IPS DF 6.9 (cell line): ENCODE results near the gene FPR3.
"Not testable (repeated sequence)": the region's sequence is repeated elsewhere in the genome, so short reads cannot be mapped to it uniquely, and the experiment has no call there.

Source experiments
- DNase-seq: peaks from one replicate; pipeline ENCODE4 v3.0.0-alpha.2; 2013; ENCODE audit warnings: low read depth, low spot score
- H3K27ac ChIP-seq: one replicate; pipeline ENCODE4 v1.5.1; 2013; ENCODE audit warnings: low read length, control low read depth
- H3K27me3 ChIP-seq: 2 replicates; pipeline ENCODE4 v1.6.1; 2013; ENCODE audit warnings: mild to moderate bottlenecking, low read length; ENCODE audit not compliant: control insufficient read depth, insufficient read depth
- H3K36me3 ChIP-seq: 2 replicates; pipeline ENCODE4 v1.6.1; 2013; ENCODE audit warnings: low read length; ENCODE audit not compliant: control insufficient read depth, insufficient read depth
- H3K4me1 ChIP-seq: 2 replicates; pipeline ENCODE4 v1.6.1; 2013; ENCODE audit warnings: low read length; ENCODE audit not compliant: control insufficient read depth, insufficient read depth
- H3K4me3 ChIP-seq: 2 replicates; pipeline ENCODE4 v1.5.1; 2013; ENCODE audit warnings: mild to moderate bottlenecking, low read length
- H3K9me3 ChIP-seq: 2 replicates; pipeline ENCODE4 v1.6.1; 2013; ENCODE audit warnings: low read length, inconsistent platforms; ENCODE audit not compliant: control insufficient read depth, insufficient read depth
- WGBS: extraction: QIAGEN DNeasy Blood & Tissue Kit; methylation state at CpG from one replicate; pipeline ENCODE4 v1.1.7; 2013; ENCODE audit warnings: mixed read lengths, missing lambda C conversion rate; ENCODE audit not compliant: insufficient read length, insufficient coverage; 5-methylcytosine and 5-hydroxymethylcytosine counted together

FPR3 gene

DNA sequence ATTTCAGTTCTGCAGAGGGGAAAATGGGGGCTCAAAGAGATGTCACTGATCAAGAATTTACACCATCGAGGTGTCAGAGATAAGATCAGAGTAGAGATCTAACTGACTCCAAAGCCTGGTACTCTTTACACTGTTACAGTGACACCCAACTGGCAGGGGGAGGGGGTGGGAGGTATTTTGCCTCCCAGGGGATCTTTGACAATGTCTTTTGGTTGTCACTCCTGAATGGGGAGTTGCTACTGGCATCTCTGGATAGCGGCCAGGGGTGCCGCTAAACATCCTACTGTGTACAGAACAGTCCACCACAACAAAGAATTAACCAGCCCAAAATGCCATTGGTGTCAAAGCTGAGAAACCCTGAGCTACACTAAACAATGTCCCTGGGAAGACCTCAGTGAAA is 3.1 kb downstream of the FPR3 start:
- Histone ChIP-seq H3K27me3 (no peaks in the 10 kb centered on the region), H3K36me3 (no peaks in the 10 kb centered on the region), H3K4me3 (no peak overlapping the region), H3K4me1 (no peaks in the 10 kb centered on the region), H3K9me3 (no peaks in the 10 kb centered on the region), H3K27ac (no peak overlapping the region)
- no peak for DNase-seq
- no CpG with 5 or more reads among the region's 3 CpGs for WGBS

DNA sequence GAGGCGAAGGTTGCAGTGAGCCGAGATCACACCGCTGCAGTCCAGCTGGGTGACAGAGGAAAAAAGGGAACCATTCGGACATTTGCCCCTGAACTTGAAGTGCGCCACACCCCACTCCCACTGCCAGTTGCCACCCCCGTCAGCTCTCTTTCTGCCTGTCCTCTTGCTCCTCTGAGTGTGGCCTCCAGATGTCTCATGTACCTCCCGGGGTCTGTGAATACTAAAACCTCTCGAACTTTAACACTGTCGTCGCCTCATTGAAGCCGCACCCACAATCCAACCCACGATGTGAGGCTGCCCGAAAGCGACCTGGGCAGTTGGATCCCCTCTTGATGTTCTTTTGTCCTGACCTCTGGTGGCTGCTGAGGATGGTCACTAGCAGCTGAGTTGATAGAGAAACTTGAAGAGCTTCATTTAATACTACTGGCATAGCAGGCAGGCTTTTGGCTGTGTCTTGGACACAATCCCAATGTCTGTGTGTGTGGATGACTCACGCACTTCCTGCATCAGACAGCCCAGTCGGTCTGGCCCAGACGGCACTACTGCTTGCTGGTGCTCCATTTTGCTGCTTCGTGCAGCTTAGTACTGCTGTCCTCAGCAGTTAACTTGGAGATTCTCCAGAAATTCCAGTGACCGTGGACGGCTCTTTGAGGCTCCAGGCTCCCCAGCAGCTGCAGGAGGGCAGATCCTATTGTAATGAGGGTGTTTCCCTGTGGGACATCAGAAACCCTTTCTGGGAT is 4.2 kb downstream of the FPR3 start:
- DNase-seq, result no peak
- H3K9me3 ChIP-seq, result no peaks in the 10 kb centered on the region
- H3K4me1 ChIP-seq, result no peaks in the 10 kb centered on the region
- H3K36me3 ChIP-seq, result no peaks in the 10 kb centered on the region
- H3K27me3 ChIP-seq, result no peaks in the 10 kb centered on the region
- no peak overlapping the region for H3K27ac ChIP-seq
- no CpG with 5 or more reads among the region's 20 CpGs for WGBS
- H3K4me3 ChIP-seq, result no peak overlapping the region

DNA sequence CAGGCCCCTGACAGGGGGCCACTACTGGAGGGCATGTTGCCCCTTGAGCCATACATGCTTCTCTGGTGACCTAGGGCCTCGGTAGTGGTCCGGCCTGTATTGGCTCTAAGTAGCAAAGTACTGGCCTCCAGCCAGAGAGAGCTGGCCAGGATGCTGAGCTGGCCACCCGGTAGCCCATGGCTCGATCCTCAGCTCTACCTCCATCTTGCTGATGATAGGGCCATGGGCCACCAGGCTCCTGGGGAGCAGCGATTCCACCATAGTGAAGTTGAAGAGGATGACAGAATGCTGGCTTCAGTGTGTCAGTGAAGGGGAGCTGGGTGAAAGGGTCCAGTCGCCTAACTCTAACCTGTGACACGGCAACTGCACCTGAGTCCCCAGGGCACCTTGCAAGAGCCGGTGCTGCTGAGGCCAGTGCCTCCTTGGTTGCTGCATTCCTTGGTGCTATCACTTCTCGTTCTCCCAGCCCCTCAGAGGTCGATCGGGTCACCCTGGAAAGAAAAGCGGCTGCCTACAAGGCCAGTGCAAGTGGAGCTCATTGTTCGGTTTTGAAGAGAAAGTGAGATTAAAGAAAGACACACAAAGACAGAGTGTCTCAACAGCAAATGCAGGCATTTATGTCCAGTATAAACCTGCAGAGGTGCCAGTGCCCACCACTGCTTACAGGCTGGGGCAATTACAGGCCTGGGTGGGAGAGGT is 5.0 kb downstream of the FPR3 start:
- H3K36me3 ChIP-seq, result no peaks in the 10 kb centered on the region
- no CpG with 5 or more reads among the region's 13 CpGs for WGBS
- no peaks in the 10 kb centered on the region for H3K9me3 ChIP-seq
- DNase-seq, result no peak
- H3K27ac ChIP-seq, result no peak overlapping the region
- no peak overlapping the region for H3K4me3 ChIP-seq
- H3K27me3 ChIP-seq, result no peaks in the 10 kb centered on the region
- H3K4me1 ChIP-seq, result no peaks in the 10 kb centered on the region

DNA sequence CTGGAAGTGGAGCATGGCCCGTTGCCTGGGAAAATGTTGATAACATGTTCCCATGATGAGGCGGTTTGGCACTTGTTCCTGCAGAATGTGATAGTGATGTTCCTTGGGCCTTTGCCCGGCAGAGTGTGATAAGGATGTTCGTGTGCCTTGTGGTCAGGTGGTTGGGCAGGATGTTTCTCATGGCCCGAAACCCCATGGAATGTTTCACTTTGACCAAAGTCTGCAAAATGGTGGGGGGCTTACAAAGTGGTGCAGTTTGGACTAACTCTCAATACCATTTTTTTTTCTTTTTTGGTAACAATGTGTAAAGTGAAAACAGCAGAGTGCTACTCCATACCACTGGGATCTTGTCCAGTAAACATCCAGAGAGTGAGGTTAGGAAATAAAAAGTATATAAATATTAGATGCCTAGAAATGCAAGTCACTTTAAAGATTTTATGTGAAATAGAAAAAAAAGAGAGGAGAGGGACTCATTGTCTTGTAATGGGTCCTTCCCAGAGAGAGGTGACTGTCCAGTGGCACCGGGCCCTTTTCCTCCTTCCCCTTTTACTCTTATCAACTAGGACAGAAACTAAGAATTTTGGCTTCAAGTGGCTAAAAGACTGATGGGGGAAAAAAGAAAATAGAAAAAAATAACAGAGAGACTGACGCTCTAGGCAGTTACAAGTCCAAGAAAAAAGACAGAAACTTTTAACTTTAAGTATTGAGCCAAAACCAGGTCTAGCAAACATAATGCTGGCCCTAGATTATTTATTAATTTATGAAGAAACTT is 5.7 kb downstream of the FPR3 start:
- no peaks in the 10 kb centered on the region for H3K9me3 ChIP-seq
- no peaks in the 10 kb centered on the region for H3K27me3 ChIP-seq
- WGBS, result no CpG with 5 or more reads among the region's 7 CpGs
- no peak overlapping the region for H3K4me3 ChIP-seq
- H3K4me1 ChIP-seq, result no peaks in the 10 kb centered on the region
- no peaks in the 10 kb centered on the region for H3K36me3 ChIP-seq
- no peak for DNase-seq
- no peak overlapping the region for H3K27ac ChIP-seq

DNA sequence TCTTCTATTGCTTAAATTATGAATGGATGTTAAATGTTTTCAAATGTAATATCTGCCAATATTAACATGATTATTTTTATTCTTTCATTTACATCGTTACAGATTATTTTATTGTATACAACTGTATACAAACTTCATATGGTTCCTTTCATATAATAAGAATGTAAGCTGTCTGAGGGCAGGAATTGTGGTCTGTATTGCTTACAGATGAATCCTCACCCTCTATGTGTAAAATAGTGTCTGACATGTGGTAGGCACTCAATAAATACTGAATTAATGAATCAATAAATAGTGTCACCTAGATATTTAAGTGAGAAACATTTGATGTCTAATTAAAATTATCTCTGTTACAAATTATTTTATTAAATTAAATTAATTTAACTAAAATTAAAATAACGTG is 7.8 kb downstream of the FPR3 start:
- 0 out of 2 replicates have a peak, but pooled peaks cover 2% of the 10 kb centered on the region for H3K36me3 ChIP-seq
- no peaks in the 10 kb centered on the region for H3K9me3 ChIP-seq
- H3K27ac ChIP-seq, result no peak overlapping the region
- H3K4me1 ChIP-seq, result peaks cover 1% of the 10 kb centered on the region; the same call in 1 of the 2 replicates
- no peaks in the 10 kb centered on the region for H3K27me3 ChIP-seq
- WGBS, result no CpG with 5 or more reads among the region's 2 CpGs
- DNase-seq, result no peak
- H3K4me3 ChIP-seq, result no peak overlapping the region

DNA sequence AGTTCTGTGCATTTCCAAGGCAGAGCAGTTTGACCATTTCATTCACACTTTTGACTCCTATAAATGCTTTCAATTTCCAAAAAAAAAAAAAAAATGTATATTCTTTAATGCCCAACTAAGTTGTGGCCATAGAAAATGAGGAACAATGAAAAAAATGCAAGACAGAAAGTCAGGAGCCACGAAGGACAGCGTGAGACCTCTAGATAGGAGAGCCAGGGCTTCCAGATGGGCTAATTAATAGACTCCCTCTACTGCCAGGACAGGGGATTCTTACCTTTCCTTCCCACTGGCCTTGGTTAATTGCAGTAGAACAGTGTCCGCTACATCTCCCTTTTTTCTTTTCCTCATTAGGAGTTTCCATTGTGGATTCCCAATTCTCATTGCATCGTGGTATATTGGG is 8.6 kb downstream of the FPR3 start:
- H3K4me3 ChIP-seq, result no peak overlapping the region
- no CpG with 5 or more reads among the region's 4 CpGs for WGBS
- H3K27ac ChIP-seq, result no peak overlapping the region
- 0 out of 2 replicates have a peak, but pooled peaks cover 2% of the 10 kb centered on the region for H3K36me3 ChIP-seq
- no peaks in the 10 kb centered on the region for H3K9me3 ChIP-seq
- H3K4me1 ChIP-seq, result peaks cover 1% of the 10 kb centered on the region; the same call in 1 of the 2 replicates
- no peaks in the 10 kb centered on the region for H3K27me3 ChIP-seq
- DNase-seq, result no peak

DNA sequence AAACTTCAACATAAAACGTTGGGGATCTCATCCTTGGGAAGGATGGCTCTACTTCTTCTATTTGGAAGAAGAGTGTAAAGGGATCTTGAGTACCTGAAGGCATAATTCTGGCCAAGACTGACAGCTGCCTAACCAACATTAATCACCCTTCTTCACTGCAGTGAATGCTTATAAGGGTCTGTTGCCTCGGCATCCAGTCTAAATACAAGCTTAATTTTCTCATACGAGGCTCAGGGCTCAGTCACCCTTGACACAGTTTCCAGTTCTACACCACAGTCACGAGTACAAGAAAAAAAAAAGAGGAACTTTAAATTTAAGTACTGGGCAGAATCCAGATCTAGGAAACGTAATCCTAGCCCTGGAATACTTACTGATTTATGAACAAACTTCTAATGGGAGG is 9.0 kb downstream of the FPR3 start:
- Histone ChIP-seq H3K4me1 (peaks cover 1% of the 10 kb centered on the region; the same call in 1 of the 2 replicates), H3K27me3 (no peaks in the 10 kb centered on the region), H3K4me3 (no peak overlapping the region), H3K36me3 (0 out of 2 replicates have a peak, but pooled peaks cover 2% of the 10 kb centered on the region), H3K27ac (no peak overlapping the region), H3K9me3 (no peaks in the 10 kb centered on the region)
- no CpG with 5 or more reads among the region's 5 CpGs for WGBS
- DNase-seq, result no peak

DNA sequence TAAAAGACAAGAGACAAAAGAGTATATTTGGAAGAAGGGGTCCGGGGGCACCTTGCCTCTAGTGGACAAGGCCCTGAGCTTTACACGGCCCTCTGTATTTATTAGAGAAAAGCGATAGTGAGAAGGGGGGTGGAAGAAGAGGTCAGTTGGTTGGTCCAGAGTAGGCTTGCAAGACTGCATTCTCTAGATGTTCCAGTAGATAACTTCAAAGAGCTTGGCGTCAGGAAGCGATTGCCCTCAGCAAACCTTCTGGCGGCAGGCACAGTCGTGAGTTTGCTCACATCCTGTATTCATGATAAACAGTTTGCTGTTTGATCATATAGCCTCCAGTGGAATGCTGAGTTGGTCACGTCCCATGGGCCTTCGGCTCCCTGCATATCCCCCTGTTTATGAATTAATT is 9.8 kb downstream of the FPR3 start:
- DNase-seq, H3K4me1 ChIP-seq, H3K9me3 ChIP-seq, H3K27me3 ChIP-seq, H3K36me3 ChIP-seq, H3K4me3 ChIP-seq, H3K27ac ChIP-seq: not testable (repeated sequence)
- WGBS, result no CpG with 5 or more reads among the region's 9 CpGs

DNA sequence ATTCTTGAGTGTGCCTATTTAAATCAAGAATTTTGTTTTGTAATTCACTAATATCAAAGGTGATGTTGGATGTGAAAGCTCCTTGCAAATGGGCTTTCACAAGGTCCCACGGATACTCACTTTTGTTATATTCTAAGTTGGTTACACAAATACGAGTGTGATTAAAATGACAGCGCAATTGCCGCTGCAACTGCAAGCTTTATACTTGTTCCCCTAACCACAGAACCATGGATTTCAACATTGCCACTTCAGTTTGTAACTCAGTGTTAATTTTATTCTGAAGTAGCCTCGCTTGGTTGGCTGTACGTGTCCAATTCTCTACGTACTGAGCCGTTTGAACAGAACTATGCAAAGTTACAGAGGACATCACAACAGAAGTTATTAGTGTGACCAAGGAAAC is 10.4 kb downstream of the FPR3 start:
- WGBS, result no CpG with 5 or more reads among the region's 8 CpGs
- not testable (repeated sequence) for H3K27me3 ChIP-seq, H3K4me3 ChIP-seq, H3K9me3 ChIP-seq, DNase-seq, H3K27ac ChIP-seq, H3K36me3 ChIP-seq, H3K4me1 ChIP-seq

DNA sequence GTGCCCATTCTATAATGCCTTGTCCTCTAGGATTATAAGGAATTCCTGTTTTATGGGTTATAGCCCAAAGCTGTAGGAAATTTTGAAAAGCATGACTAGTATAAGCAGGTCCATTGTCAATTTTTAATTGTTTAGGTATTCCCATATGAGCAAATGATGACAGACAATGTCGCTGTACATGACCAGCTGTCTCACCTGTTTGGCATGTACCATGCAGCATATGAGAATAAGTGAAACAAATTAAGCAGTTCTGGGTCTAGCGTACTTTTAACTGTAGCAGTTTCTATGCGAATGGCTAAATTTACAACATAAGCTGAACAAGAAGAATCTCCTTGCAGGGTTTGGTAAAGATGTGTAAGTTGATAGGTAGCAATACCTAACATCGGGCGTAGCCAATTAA is 11.6 kb downstream of the FPR3 start:
- no CpG with 5 or more reads among the region's 5 CpGs for whole genome bisulfite sequencing
- H3K27ac ChIP-seq, result not testable (repeated sequence)

More for the DNA sequence above, 11.6 kb downstream of the FPR3 start:
- not testable (repeated sequence) for DNase-seq, H3K36me3 ChIP-seq, H3K27me3 ChIP-seq, H3K9me3 ChIP-seq, H3K4me3 ChIP-seq, H3K4me1 ChIP-seq
